ACC112 (cell line): ENCODE data around the gene DGKI.
A peak's percentile ranks its signal among the peaks of the same experiment; 100 is the strongest.
"Not testable (repeated sequence)": the region's sequence is repeated elsewhere in the genome, so short reads cannot be mapped to it uniquely, and the experiment has no call there.

Experiments
- H2AFZ ChIP-seq: fragments of 200-600 bp; sonication (generic); one replicate; pipeline ENCODE4 v1.6.0; 2017; ENCODE audit warnings: antibody characterized with exemption, low read length; ENCODE audit not compliant: unreplicated experiment
- H3K27ac ChIP-seq: fragments of 200-600 bp; sonication (generic); 2 replicates; pipeline ENCODE4 v1.5.1; 2014; ENCODE audit warnings: low read depth, mild to moderate bottlenecking, antibody characterized with exemption, low read length, moderate library complexity
- H3K27me3 ChIP-seq: fragments of 200-600 bp; sonication (generic); 2 replicates; pipeline ENCODE4 v1.6.1; 2014; ENCODE audit warnings: mild to moderate bottlenecking, antibody characterized with exemption, low read length, moderate library complexity, mixed read lengths; ENCODE audit not compliant: insufficient read depth
- H3K36me3 ChIP-seq: fragments of 200-600 bp; sonication (generic); 2 replicates; pipeline ENCODE4 v1.6.1; 2016; ENCODE audit warnings: mild to moderate bottlenecking, antibody characterized with exemption, low read length, moderate library complexity, mixed read lengths; ENCODE audit not compliant: insufficient read depth
- H3K4me1 ChIP-seq: fragments of 200-600 bp; sonication (generic); one replicate; pipeline ENCODE4 v1.6.1; 2016; ENCODE audit warnings: low read length, mixed read lengths; ENCODE audit not compliant: insufficient read depth, unreplicated experiment, control insufficient read depth
- H3K4me3 ChIP-seq: fragments of 200-600 bp; sonication (generic); 2 replicates; pipeline ENCODE4 v1.5.1; 2014; ENCODE audit warnings: mild to moderate bottlenecking, low read depth, low read length
- H3K79me2 ChIP-seq: fragments of 200-600 bp; sonication (generic); one replicate; pipeline ENCODE4 v1.6.0; 2016; ENCODE audit warnings: low read length; ENCODE audit not compliant: control insufficient read depth, unreplicated experiment, insufficient read depth

The DGKI gene

DNA sequence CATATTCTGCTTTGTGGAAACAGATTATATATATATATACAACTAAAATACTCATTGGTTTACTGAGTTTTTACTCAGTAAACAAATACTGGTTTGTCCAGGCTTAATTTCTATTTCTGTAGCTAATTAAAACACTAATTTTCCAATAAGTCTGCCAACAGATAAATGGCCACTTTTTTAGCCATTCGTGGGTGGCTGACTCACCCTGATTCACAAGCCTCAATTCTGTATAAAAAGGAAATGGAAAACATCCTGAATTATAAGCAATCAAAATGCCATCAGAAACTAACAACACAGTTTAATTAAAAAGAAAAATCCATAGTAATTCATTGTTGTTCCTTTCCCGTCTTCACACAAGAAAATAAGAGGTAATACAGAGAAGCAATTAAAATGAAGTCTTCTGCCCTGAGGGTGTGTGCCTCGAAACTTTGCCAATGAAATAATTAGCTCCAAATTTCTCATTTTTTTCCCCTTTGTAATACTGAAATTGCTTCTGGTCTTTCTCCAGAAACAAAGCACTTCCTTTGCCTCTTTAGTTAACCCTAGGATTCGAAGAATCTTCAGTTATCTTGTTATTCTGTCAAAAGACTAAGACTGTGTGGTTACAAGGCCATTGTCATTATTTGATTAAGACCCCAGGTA, 384.6 kb downstream of the DGKI start:
- Histone ChIP-seq H3K4me1 (peaks cover 11% of the 10 kb centered on the region), H3K27ac (peak overlapping the region; percentile 77), H3K27me3 (no peaks in the 10 kb centered on the region), H3K79me2 (no peaks in the 10 kb centered on the region), H3K4me3 (peak overlapping the region; percentile 55), H3K36me3 (peaks cover 7% of the 10 kb centered on the region; the same call in 1 of the 2 replicates), H2AFZ (peak overlapping the region; percentile 88)

DNA sequence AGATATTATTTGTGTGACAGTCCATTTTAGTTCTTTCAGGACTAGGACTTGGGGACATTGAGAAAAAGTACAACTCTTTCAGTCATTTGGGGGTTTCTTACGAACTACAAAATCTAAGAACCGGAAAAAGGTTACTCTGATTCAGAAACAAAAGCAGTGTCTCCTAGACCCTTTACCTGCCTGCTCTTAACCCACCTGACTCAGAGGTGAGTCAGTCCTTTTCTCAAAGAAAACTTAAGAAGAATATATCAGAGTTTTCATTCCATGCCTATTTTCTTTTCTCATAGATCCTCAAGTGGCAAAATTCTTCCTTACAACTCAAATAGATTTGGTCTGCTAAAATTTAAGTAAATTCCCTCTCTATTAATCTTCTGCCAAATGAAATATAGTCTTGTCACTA, 388.4 kb downstream of the DGKI start:
- H3K36me3 ChIP-seq: peaks cover 3% of the 10 kb centered on the region; the same call in 1 of the 2 replicates
- no peaks in the 10 kb centered on the region for H3K27me3 ChIP-seq
- H3K79me2 ChIP-seq: no peaks in the 10 kb centered on the region
- no peak overlapping the region for H3K27ac ChIP-seq
- H3K4me3 ChIP-seq: no peak overlapping the region
- H2AFZ ChIP-seq: no peak overlapping the region
- H3K4me1 ChIP-seq: peaks cover 22% of the 10 kb centered on the region

DNA sequence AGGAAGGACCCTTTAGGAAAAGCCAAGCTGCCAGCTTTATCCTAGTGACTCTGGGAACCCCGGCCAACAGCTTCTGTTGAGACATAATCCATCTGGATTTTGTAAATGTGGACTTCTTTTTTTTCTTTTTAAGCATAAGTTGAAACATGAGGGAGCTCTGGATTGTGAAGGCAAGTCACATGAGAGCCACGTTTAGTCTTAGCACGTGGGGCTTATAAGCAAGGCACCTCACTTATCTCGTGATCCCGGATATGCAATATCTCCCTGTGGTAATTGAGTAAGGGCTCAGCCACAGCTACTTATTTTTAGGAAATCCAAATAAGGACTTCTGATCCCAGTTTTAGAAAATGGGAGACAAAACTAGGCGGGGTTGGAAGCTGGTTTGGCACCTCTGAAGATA, 392.0 kb downstream of the DGKI start:
- Histone ChIP-seq H3K27ac (peak overlapping the region; percentile 58), H2AFZ (peak overlapping the region; percentile 57), H3K27me3 (no peaks in the 10 kb centered on the region), H3K4me3 (peak overlapping the region; percentile 13; the same call in 1 of the 2 replicates), H3K36me3 (no peaks in the 10 kb centered on the region), H3K4me1 (peaks cover 11% of the 10 kb centered on the region), H3K79me2 (no peaks in the 10 kb centered on the region)

DNA sequence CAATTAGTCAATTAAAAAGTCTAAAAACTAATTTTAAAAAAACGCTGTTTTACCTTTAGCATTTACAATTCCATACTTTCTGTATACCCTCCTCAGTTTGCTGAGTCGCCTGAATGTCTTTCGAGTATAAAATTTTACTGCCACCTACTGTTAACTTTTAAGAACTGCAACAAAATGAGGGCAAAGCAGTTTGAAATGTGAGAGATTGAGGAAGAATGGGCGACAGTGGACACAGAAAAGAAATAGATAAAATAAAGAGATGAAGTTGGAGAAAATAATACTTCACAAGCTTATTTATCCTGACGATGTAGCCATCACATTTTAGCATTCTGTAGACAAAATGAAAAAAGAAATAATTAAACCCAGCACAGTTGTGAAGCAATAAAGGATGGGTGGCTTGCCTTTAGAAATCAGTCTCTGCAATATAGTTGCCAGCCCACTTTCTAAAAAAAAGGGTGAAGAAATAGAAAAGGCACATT, 392.5 kb downstream of the DGKI start:
- Histone ChIP-seq H3K4me3 (peak overlapping the region; percentile 13; the same call in 1 of the 2 replicates), H3K79me2 (no peaks in the 10 kb centered on the region), H3K27ac (peak overlapping the region; percentile 58), H3K36me3 (no peaks in the 10 kb centered on the region), H3K4me1 (peaks cover 11% of the 10 kb centered on the region), H2AFZ (peak overlapping the region; percentile 57), H3K27me3 (no peaks in the 10 kb centered on the region)

DNA sequence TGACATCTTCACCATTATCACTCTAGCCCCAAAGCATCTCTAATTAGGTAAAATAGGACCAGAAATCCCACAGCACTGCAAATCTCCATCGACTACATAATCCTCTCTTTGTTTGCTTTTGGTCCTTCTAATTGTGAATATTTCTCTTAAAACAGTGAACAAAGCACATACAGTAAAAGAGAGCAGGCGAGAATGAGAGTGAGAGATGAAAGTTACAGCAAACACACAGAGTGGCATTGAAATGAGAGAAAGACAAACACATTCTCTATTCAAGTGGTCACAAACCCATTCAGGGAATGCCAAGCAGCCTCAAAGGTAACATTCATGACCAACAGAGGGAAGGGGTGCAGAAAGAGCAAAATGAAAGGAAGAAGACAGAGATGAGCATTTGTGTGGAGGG, 393.4 kb downstream of the DGKI start:
- H3K27me3 ChIP-seq: no peaks in the 10 kb centered on the region
- no peak overlapping the region for H3K27ac ChIP-seq
- no peaks in the 10 kb centered on the region for H3K36me3 ChIP-seq
- H2AFZ ChIP-seq: no peak overlapping the region
- H3K4me1 ChIP-seq: peaks cover 11% of the 10 kb centered on the region
- H3K4me3 ChIP-seq: no peak overlapping the region
- H3K79me2 ChIP-seq: no peaks in the 10 kb centered on the region

DNA sequence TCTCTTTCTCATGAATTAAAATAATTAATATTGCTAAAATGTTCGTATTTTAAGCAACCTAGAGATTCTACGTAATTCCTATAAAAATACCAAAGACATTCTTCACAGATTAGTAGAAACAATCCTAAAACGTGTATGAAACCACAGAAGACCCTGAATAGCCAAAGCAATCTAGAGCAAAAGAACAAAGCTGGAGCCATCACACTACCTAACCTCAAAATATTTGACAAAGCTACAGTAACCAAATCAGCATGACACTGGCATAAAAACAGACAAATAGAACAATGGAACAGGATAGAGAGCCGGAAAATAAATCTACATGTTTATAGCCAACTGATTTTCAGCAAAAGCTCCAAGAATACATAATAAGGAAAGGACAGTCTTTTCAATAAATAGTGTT, 397.8 kb downstream of the DGKI start:
- no peak overlapping the region for H3K4me3 ChIP-seq
- H2AFZ ChIP-seq: no peak overlapping the region
- no peaks in the 10 kb centered on the region for H3K4me1 ChIP-seq
- H3K36me3 ChIP-seq: 0 out of 2 replicates have a peak, but pooled peaks cover 3% of the 10 kb centered on the region
- no peak overlapping the region for H3K27ac ChIP-seq
- H3K27me3 ChIP-seq: no peaks in the 10 kb centered on the region
- H3K79me2 ChIP-seq: no peaks in the 10 kb centered on the region

DNA sequence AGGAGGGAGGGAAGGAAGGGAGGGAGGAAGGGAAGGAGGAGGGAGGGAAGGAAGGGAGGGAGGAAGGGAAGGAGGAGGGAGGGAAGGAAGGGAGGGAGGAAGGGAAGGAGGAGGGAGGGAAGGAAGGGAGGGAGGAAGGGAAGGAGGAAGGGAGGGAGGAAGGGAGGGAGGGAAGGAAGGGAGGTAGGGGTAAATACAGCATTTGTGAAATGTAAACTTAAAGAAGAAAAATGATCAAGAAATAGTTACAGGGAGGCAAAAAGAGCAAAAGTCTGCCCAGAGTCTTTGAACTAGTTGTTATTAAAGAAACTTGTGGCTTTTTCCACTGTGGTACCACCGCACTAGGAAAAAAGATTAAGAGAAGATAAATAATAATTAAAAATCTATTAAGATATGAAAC, 398.2 kb downstream of the DGKI start:
- not testable (repeated sequence) for H3K4me3 ChIP-seq, H3K36me3 ChIP-seq, H2AFZ ChIP-seq, H3K27ac ChIP-seq, H3K4me1 ChIP-seq, H3K79me2 ChIP-seq, H3K27me3 ChIP-seq

DNA sequence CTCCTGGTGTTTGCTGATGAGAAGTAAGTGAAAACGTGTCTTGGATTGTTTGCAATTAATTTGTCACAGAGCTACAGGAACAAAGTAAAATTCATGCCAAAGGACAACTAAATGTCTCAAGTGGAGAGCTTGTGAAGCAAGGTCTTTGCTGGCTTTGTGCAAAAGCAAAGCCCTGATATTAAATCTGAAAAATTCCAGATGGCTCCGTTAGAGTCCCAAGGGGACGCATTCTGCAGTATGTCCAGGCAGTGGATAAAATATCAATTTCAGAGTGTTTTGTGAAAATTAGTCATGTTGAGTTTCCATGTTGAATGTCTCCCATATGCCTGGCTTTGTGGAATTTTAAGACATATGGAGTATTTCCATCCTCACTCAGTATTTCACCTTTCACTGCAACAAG, 400.7 kb downstream of the DGKI start:
- Histone ChIP-seq H3K4me1 (peaks cover 8% of the 10 kb centered on the region), H3K79me2 (no peaks in the 10 kb centered on the region), H2AFZ (no peak overlapping the region)

DNA sequence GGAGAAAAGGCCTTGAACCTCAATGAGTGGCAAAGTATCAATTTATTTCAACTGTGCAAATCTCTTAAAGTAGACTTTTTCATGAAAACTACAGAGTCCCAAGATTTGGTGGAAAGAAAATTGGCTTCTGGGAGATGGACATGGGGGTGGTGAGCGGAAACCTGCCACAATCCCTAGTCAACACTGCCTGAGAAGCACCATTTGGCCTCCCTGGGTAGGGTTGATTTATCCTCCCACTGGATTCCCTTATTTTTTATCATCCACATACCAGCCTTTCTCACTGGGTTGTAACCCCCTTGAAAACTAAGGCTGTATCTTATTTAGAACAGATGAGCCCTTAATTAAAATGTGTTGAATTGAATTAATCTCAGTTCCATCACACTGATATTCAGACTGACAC, 401.5 kb downstream of the DGKI start:
- Histone ChIP-seq H3K36me3 (0 out of 2 replicates have a peak, but pooled peaks cover 3% of the 10 kb centered on the region), H3K27ac (no peak overlapping the region), H3K27me3 (no peaks in the 10 kb centered on the region), H3K4me3 (no peak overlapping the region), H2AFZ (no peak overlapping the region), H3K4me1 (peaks cover 8% of the 10 kb centered on the region), H3K79me2 (no peaks in the 10 kb centered on the region)

More for the DNA sequence above, 400.7 kb downstream of the DGKI start:
- no peak overlapping the region for H3K27ac ChIP-seq
- no peak overlapping the region for H3K4me3 ChIP-seq
- no peaks in the 10 kb centered on the region for H3K27me3 ChIP-seq
- H3K36me3 ChIP-seq: 0 out of 2 replicates have a peak, but pooled peaks cover 3% of the 10 kb centered on the region

DNA sequence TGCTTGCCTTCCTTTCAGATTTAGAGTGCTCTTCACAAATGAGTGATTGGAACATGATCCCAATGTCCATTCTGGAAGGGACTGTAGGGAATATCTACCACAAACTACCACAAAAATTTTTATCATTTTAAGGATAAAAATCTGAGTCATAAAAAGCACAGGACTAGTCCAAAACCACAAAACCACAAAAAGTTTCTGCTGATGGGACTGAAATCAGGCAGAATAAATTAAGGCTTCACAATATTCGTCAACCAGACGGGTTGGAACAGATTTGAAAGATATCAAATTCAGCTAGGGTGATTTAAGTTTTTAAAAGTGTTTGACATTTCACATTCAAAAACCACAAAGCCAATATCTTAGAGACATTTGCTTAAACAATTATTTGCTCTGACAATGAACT, 403.2 kb downstream of the DGKI start:
- H3K79me2 ChIP-seq: no peaks in the 10 kb centered on the region
- 0 out of 2 replicates have a peak, but pooled peaks cover 3% of the 10 kb centered on the region for H3K36me3 ChIP-seq
- no peak overlapping the region for H2AFZ ChIP-seq
- H3K4me1 ChIP-seq: peaks cover 8% of the 10 kb centered on the region
- no peak overlapping the region for H3K27ac ChIP-seq
- no peaks in the 10 kb centered on the region for H3K27me3 ChIP-seq
- no peak overlapping the region for H3K4me3 ChIP-seq

DNA sequence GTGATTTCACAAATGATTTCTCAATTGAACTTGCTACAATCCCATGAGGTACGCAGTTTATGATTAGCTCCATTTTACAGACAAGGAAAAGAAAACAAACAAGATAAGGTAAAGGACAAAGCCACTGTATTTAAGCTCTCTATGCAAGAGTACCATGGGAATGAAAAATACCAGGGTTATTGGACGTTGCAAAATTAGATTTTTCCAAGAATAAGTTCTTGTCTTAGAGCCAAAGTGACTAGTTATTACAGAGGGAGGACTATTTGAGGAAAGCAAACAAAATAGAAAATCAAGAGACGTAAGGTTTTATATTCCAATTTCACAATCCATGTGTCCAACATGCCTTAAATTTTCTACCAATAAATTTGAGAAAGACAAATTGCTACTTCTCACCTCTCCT, 405.3 kb downstream of the DGKI start:
- H3K36me3 ChIP-seq: 0 out of 2 replicates have a peak, but pooled peaks cover 3% of the 10 kb centered on the region
- no peak overlapping the region for H3K27ac ChIP-seq
- no peak overlapping the region for H3K4me3 ChIP-seq
- H3K27me3 ChIP-seq: no peaks in the 10 kb centered on the region
- peaks cover 8% of the 10 kb centered on the region for H3K4me1 ChIP-seq
- H3K79me2 ChIP-seq: no peaks in the 10 kb centered on the region
- H2AFZ ChIP-seq: no peak overlapping the region
